ENCODE measurements around the gene ELFN1.

The ELFN1 gene

DNA sequence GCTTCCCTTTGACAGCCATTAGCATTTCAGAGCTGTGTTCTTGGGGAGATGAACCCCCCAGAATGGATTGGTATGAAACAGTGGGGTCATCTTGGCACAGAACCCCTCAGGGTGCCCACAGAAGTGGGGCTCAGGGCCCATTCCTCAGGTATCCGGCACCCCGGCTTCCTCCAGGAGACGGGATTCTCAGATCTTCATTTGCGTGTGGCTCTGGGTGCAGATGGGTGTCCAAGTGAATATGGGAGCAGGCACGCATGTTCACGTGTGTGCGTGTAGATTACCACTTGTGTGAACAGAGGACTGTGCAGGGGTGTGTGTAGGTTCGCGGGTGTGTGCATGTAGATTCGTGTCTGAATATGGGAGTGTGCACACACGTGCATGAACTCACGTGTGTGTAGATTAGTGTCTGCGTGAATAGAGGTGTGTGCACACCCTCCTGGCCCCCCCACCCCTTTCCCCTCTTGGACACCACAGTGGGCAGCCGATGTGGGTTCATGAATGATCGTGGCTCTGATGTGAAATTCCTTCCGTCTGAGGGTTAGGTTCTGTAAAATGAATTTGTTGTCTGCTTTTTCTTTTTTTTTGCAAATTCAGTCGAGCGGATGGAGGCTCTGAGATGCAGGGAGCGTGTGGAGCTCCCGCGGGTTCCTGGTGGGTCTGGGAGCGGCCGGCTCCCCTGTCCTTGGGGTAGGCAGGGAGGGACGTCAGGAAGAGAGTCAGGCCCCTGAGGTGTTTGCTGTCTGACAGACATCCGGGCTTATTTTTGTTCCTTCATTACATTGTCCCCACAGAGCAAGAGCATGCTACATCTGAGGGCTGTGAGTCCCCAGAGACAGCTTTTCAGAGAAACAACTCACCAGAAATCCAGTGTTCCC lies 7.4 kb downstream of the ELFN1 start:
- no peak for DNase-seq

DNA sequence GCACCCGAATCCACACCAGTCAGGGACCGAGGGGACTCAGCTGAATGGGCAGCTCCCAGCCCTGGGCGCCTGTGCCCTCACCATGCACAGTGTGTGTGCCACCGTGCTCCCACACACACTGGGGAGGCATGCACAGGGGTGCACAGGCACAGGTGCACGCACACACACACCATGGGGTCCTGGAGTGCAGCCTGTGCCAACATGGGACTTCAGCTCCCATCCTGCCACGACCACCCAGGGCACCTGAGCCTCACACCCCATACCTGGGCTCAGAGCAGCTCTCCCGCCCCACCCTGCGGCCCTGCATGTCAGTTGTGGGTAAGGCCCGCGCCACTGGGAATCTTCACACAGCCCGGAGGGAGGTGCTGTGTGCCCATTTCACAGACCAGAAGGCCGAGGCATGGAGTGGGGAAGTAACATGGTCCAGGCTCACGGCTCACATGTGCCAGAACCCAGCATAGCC lies 8.0 kb downstream of the ELFN1 start:
- no peak for DNase-seq

DNA sequence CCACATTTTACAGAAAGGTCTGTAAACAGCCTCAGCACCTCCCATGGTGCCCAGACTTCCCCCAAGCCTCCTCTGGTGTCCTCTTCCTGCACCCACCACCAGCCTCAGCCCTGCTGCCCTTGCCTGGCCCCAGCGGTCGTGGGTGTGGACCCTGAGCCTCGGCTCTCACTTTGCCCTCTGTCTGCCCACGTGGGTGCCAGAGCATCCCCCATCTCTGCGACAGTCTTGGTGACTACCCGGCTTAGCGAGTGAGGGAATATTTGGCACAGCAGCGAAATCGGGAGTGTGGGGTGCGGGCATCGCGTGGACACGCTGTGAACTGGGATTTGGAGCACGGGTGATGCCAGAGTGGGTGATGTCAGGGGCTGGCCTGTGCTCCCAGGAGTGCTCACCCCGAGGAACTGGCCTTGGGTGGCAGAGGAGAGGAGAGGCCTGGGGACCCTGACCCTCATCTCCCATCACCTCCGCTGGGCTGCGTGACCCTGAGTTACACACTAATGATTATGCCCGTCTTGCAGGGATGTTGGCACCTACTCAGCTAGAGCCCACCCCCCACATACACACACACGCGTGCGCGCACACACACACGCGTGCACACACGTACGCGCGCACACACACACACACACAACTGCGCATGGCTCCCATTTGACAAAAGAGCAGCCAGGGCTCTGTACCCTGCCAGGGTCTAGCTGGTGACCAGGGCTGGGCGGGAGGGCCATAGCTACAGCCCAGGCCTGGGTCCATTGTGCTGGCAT lies 8.7 kb downstream of the ELFN1 start:
- no peak for DNase-seq

DNA sequence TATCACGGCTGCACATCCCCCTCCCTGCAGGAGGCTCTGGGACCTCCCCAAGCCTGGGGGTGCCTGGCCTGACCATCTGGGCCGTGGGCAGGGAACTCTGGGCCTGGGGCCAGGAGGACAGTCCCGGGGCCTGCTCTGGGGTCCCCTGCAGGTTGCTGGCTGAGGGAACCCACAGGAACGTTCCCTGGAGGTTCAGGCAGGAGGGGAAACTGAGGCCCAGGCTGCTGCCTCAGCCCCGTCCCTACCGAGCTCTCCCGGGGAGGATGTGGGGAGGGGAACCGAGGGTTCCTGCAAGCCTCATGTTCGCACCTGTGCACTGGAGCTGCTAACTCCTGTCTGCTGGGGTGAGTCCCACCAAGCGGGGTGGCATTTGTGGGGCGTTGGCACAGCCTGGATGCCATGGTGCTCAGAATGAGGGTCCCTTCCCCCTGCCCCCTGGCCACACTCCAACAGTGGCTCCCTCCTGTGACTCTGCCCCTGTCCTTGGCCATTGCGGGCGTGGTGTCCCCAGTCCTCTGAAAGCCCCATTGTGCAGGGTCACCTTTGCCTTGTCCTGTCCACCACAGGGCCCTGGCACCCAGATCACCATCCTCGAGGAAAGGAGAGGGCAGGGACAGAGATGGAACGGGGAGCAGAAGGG lies 9.4 kb downstream of the ELFN1 start:
- DNase-seq: no peak

DNA sequence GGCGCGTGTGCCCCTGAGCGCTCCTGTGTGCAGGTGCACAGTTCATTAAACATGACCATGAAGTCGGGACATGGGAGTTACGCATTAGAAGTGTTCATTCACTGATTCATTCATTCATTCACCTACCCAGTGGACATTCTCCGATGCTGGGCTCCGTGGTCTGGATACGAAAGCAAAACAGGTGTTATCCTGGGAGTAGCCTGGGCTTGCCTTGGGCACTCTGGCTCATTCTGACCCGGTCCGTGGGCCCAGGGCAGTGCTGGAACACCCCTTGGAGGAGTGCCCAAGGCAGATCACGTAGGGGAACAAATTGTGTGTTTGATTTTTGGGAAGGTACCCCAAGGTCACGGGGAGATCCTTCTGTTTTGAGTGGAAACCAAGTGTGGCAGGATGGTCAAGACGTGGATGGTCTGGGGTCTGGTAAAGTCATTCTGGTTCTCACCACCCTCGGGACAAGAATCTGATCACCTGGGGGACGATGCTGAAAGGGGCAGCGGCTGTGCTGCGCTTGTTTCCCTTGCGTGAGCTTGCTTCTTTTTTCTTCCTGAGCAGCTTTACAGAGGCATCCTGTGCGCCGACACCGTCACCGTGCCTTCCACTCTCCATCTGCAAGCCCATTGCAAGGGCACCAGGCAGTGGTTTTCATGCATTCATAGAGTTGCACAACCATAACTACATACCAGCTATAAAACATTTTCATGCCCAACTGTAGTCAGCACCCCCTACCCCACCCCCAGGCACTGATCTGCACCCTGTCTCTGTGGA lies 10.1 kb downstream of the ELFN1 start:
- DNase-seq: no peak

DNA sequence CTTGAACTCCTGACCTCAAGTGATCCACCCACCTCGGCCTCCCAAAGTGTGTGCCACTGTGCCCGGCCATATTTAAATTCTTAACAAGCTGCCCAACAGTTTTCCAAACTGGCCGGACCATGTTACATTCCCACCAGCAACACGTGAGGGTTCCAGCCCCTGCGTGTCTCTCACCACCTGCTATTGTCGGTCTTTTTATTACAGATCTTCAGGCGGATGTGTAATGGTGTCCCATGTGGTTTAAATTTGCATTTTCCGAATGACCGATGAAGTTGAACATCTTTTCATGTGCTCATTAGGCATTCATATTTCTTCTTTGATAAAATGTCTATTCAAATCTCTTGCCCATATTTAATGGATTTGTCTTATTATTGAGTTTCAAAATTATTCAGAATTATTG lies 11.5 kb downstream of the ELFN1 start:
- no peak for DNase-seq

DNA sequence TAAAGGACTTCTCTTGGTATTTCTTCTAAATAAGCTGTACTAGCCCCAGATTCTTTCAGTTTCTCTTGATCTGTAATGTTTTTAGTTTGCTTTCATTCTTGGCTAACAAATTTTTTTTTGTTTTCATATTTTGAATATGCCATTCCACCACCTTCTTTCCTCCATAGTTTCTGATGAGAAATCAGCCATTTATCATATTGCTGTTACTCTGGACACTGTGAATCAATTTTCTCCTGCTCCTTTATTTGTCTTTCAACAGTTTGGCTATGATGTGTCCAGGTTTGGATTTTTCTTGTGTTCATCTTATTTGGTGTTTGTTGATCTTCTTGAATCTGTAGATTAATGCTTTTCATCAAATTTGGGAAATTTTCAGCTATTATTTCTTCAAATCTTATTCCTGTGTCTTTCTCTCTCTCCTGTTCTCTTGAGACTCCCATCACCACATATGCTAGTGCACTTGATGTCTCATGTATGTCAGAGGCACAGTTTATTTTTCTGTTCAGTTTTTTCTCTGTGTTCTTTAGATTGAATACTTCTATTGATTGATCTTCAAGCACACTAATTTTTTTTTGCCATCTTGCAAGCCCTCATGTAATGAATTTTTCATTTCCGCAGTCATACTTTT lies 15.0 kb downstream of the ELFN1 start:
- DNase-seq: no peak

DNA sequence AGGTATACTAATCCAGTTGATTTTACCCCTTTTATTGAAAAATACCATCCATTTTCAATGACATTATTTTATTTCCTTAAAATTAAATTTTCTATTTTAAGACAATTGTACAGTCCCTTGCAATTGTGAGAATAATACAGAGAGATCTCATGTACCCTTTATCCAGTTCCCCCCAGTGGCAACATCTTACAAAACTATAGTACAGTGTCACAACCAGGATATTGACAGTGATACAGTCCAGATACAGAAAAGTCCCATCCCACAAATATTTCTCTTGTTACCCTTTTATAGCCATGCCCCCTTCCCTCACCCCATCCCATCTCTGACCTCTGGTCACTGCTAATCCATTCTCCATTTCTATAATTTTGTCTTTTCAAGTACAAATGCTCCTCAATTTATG lies 18.5 kb downstream of the ELFN1 start:
- DNase-seq: no peak

DNA sequence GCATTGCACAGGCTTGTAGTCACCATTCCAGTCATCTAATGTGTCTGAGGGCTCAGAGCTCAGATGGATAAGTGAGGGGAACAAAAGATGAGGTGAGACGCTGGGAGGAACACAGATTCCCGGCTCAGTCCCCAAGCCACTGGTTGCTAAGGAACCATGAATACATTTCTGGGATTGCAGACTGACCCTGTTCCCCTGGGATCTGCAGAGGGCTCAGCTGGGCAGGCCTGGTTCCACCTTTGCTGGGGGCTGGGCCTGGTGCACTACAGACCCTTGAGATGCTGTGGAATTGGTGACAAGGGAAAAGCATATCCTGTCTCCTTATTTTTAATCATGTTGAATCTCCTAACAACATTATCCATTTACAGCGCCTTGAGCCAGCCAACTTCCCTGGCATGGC lies 19.2 kb downstream of the ELFN1 start:
- DNase-seq: no peak

DNA sequence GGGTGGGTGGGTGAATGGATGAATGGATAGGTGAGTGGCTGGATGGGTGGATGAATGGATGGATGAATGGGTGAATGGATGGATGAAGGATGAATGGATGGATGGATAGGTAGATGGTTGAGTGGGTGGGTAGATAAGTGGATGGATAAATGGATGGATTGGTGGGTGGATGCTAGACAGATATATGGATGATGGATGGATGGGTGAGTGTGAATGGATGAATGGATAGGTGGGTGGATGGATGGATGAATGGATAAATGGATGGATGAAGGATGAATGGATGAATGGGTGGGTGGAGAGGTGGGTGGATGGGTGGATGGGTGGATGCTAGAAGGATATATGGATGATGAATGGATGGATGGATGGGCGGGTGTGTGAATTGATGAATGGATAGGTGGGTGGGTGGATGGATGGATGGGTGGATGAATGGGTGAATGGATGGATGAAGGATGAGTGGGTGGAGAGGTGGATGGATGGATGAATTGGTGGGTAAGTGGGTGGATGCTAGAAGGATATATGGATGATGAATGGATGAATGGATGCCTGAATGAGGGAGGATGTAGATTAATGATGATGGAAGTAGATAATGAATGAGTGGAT lies 20.4 kb downstream of the ELFN1 start:
- no peak for DNase-seq

DNA sequence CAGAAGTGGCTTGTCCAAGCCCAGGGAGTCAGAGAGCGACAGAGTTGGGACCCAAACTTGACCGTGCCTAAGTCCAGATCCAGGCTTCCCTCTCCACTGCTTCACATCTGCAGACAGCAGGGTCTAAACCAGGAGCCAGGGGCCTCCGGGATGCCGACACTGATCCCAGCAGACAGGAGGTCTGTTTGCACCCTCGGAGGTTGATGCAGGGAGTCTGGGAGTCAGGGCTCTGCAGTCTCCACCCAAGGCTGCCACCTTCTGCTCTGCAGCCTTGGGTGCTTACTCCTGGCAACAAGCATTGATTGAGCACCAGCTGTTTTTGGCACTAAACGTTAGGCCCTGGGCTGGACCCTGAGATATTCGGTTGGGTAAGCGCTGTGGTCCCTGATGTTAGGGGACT lies 21.0 kb downstream of the ELFN1 start:
- no peak for DNase-seq

DNA sequence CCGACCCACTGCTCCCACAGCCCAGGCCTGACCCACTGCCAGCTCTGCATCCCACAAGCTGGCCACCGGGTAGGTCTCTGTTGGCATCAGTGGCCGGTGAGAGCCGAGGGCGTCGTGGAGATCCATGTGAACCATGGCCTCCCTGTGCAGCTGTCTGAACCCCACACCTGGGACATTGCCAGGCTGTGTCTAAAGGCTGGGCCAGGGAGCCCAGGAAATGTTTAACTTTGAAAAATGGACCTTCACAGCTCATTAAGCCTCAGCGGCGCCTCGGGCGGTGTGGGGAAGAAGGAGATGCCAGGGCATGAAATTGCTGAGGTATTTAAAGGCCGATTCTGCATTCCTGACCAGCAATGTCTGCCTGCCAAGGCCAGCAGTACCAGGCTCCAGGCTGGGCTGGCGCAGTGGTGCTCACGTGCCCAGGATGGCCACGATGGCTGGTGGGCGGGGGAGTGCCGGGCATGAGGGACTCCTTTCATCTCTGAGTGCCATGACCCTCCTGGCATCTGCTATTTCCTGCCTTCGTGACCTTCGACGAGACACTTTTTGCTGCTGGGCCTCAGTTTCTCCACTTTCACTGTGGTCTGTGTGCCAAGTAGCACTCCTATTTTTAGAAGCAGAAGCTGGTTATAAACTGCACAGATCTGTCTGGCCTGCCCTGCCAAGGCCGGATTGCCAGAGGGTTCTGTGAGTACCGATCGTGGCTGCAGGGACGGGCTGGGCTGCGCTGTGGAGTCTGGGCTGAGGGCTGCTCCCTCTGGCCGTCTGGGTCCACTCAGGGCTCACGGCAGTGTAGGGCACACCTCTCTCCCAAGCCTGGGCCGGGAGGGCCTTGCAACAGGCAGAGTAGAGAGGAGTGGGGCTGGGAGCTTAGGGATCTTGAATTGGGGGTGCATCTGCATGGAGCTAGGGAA lies 21.8 kb downstream of the ELFN1 start:
- no peak for DNase-seq

DNA sequence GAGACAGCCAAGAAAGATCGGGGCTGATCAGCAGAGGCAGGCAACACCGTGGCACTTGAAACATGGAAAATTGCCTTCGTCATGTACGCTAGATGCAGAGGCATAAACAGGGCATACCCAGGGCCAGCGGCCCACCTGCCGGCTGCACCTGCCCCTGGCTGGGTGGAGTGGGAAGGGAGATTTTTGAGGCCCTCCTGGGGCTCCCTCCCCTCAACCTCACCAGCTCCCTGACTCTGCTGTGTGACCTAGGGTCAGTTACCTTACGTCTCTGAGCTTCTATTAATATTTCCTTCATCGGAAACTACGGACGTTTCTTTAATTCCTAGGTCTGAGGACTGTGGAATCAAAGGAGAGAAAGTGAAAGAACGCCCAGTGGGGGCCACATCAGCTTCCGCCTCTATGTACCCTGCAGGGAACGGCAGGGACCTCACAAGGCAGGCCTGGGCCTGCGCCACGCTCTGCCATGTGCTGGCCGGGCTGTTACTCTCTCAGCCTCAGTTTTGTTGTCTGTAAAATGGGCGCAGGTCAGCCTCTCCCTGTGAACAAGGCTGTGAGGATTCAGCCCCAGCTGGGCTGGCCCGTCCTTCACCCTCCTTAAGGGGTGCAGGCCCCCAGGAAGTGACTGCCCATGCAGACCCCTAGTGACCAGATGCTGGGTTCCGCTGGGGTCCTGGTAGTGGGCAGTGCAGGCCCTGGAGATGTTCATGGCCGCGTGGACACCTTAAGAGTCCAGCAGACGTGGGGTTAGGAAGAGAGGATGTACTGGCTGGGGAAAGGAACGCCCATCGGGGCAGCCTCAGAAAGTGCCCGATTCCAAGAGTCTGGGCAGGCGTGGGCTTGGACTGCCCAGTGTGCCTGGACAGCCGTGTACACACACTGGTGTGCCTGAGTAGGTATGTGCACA lies 22.7 kb downstream of the ELFN1 start:
- no peak for DNase-seq

DNA sequence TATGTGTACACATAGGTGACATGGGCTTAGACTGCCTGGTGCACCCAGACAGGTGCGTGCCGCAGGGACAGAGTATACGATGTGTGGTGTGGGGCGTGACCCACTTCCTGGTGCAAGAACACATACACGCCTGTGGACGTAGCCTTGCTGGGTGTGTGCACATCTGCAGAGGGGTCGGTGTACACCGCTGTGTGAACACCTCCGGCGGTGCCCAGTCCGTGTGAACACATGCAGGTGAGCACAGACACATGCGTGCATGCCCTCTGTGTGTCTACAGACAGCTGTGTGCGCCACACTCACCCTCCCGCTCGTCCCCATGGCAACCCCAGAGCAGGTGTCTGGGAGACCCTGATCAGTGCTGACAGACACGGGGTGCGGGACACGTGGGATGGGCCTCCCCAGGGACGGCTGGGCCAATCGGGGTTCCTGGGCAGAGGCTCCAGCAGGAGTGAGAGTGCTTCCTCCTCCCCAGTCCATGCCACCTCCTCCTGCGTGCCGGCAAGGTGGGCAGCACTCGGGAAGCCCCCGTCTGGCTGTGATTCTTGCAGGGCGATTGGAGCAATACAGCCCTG lies 23.4 kb downstream of the ELFN1 start:
- DNase-seq: no peak

DNA sequence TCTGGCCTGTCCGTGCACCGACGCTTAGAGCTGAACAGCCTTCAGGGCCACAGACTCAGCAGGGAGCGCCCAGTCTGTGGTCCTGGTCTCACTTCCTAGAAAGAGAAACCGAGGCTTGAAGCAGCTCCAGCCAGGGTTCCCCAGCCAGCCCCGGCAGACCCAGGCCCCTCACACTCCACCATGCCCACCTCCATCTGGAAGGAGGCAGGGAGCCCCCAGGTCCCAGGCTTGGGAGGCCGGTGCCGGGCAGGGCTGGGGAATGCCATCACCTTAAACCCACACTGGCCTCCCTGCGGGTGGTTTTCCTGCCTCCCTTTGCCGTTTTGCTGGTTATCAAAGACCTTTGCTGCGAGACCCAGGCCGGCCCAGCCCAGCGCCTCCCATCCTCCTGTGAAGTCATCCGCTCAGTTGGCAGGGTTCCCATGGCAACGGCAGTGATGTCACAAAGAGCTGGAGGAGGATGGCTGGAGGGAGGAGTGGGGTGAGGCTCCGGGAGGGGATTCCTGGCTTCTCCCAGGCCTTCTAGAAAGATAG lies 24.0 kb downstream of the ELFN1 start:
- no peak for DNase-seq

DNA sequence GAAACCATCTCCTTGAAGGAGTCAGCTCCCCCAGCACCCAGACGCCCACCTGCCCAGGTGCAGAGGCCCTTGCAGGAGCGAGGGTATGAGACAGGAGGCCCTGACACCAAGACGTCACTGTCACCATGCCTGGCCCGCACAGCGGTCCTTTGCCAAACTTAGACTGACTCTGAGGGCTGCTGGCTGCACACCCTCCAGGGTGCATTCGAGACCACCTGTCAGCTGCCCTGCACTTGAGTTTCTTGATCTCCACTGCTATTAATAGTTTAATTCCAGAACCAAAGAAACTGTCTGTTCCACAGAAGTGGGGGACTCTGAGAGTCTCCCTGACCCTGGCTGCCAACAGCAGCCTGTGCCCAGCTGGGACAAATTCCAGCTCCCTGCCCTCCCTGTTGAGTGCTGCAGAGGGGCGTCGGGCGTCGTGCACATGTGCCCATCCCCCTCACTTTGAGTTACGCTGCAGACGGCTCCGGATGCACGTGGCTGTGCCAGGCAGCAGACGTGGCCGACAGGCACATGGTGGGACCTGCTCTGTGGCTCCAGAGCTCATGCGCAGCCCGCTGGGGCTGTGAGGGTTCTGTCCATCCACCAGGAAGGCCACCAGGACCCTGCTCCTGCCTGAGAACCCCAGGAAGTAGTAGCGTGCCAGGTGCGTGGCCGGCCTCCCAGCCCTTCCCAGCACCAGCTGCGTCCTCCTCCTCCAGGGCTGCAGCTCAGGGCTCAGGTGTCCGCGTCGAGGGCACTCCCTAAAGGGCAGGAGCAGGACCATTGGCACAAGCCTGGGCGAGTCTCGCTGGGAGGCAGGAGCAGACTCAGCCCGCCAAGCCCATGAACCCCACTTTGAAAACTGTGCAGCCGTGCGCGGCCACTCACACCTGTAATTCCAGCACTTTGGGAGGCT lies 24.8 kb downstream of the ELFN1 start:
- DNase-seq: no peak

DNA sequence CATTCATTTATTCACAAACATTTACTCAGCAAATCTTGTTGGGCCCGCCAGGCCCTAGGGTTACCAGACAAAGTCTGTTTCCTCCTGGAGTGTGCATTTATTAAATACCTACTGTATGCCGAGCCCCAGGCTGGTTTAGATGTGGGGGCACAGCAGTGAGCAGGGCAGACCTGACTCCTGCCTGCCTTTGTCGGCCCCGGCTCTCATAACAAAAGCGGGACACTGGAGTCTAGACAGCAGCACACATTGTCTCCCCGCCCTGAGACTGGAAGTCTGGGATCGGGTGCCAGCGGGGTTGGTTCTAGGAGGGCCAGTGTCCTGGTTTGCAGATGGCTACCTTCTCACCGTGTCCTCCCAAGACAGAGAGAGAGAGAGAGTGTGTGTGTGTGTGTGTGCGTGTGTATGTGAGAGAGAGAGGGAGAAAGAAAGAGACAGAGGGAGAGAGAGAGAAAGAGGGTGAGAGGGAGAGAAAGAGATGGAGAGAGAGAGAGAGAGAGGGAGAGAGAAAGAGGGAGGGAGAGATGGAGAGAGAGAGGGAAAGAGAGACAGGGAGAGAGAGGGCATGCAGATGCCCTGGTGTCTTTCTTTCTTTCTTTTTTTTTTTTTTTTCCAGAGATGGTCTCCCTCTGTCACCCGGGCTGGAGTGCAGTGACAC lies 25.9 kb downstream of the ELFN1 start:
- DNase-seq: no peak
